B cell (primary cell): Measurements from ENCODE around the gene CMPK2. TPM values are rescaled to one million over a fixed set of nuclear protein-coding genes. Genes with fewer than 3 reads are reported as not detected.

Experiments used
- ATAC-seq: fragments of 200-7000 bp; cut with Tn5 transposase; one replicate; pipeline ENCODE4 v1.10.0; 2021; ENCODE audit warnings: low read depth, mild to moderate bottlenecking, moderate number of reproducible peaks, moderate library complexity
- CTCF ChIA-PET: fragments of 350-600 bp; sonication (Branson Sonifier 250); formaldehyde crosslinking; loops from one replicate; lab custom pipeline; 2021; ENCODE audit warnings: antibody characterized with exemption, inconsistent platforms; lab: Charles Lee
- POLR2A ChIA-PET: fragments of 350-600 bp; sonication (Branson Sonifier 250); formaldehyde crosslinking; loops from one replicate; lab custom pipeline; 2021; ENCODE audit warnings: antibody characterized with exemption; lab: Charles Lee
- DNase-seq: peaks from one replicate; pipeline ENCODE4 v3.0.0; 2013
- H2AFZ ChIP-seq: 2 replicates; pipeline ENCODE4 v1.6.1; 2012; ENCODE audit warnings: mild to moderate bottlenecking, low read depth, low read length; ENCODE audit not compliant: insufficient read depth, poor library complexity, severe bottlenecking
- H3K27ac ChIP-seq, 2 donors: 1 replicate in 1 of 2; 2 replicates in 1 of 2; pipeline ENCODE4 v1.5.1; 2012 to 2013; ENCODE audit warnings: low read length in 2 of 2, mild to moderate bottlenecking in 2 of 2, moderate library complexity in 1 of 2
- H3K27me3 ChIP-seq, 4 experiments: fragments of 200-600 bp in 1 of 4; sonication (generic) in 1 of 4; replicated peaks in 1 of 4; 1 replicate in 2 of 4; 2 replicates in 2 of 4; pipeline versions ENCODE4 v1.6.1 to v1.7.0; 2013 to 2016; ENCODE audit warnings: low read length in 3 of 4, mild to moderate bottlenecking in 2 of 4, mixed read lengths in 1 of 4, moderate library complexity in 1 of 4; ENCODE audit not compliant: insufficient read depth in 4 of 4, control insufficient read depth in 3 of 4; ENCODE audit errors: control extremely low read depth in 1 of 4
- H3K36me3 ChIP-seq, 2 experiments: replicated peaks in 1 of 2; 1 replicate in 1 of 2; 2 replicates in 1 of 2; pipeline versions ENCODE4 v1.6.1 to v1.7.1; 2013; ENCODE audit warnings: low read length in 1 of 2; ENCODE audit not compliant: insufficient read depth in 2 of 2, control insufficient read depth in 1 of 2; ENCODE audit errors: control extremely low read depth in 1 of 2, extremely low read depth in 1 of 2
- H3K4me1 ChIP-seq, 2 donors: fragments of 200-600 bp in 1 of 2; sonication (generic) in 1 of 2; 1 replicate in 1 of 2; 2 replicates in 1 of 2; pipeline versions ENCODE4 v1.5.1 to v1.6.1; 2013 to 2017; ENCODE audit warnings: low read length in 2 of 2; ENCODE audit not compliant: control insufficient read depth in 2 of 2, insufficient read depth in 2 of 2
- H3K4me2 ChIP-seq: replicated peaks from 2 replicates; pipeline ENCODE3; 2012; ENCODE audit warnings: mild to moderate bottlenecking, low read depth, low read length; ENCODE audit not compliant: poor library complexity, severe bottlenecking
- H3K4me3 ChIP-seq, 5 experiments: fragments of 200-600 bp in 1 of 5; sonication (generic) in 1 of 5; 1 replicate in 3 of 5; 2 replicates in 2 of 5; pipeline versions ENCODE4 v1.5.1 to v1.7.0; 2011 to 2016; ENCODE audit warnings: low read length in 4 of 5, mild to moderate bottlenecking in 4 of 5, low read depth in 2 of 5, control low read depth in 1 of 5, moderate library complexity in 1 of 5; ENCODE audit not compliant: insufficient read depth in 1 of 5; ENCODE audit errors: control extremely low read depth in 1 of 5, extremely low read depth in 1 of 5
- H3K79me2 ChIP-seq: fragments of 200-600 bp; sonication (generic); one replicate; pipeline ENCODE4 v1.6.0; 2016; ENCODE audit warnings: low read length; ENCODE audit not compliant: control insufficient read depth, insufficient read depth
- H3K9ac ChIP-seq: fragments of 200-600 bp; sonication (generic); 2 replicates; pipeline ENCODE4 v1.6.1; 2017; ENCODE audit warnings: mild to moderate bottlenecking, low read length, moderate library complexity
- H3K9me3 ChIP-seq, 3 donors: one replicate each; pipeline versions ENCODE4 v1.6.1 to v1.7.1; 2013; ENCODE audit warnings: low read length in 2 of 3; ENCODE audit not compliant: control insufficient read depth in 2 of 3, insufficient read depth in 1 of 3; ENCODE audit errors: control extremely low read depth in 1 of 3
- H4K20me1 ChIP-seq: 2 replicates; pipeline ENCODE4 v1.6.0; 2012; ENCODE audit warnings: mild to moderate bottlenecking, low read length; ENCODE audit not compliant: insufficient read depth, control insufficient read depth, poor library complexity, severe bottlenecking
- H3K27ac Mint-ChIP-seq: one replicate; pipeline ENCODE4 v1.8.0; 2021; ENCODE audit warnings: mixed read lengths
- H3K27me3 Mint-ChIP-seq: one replicate; pipeline ENCODE4 v1.8.0; 2021; ENCODE audit warnings: mixed read lengths
- H3K4me1 Mint-ChIP-seq: one replicate; pipeline ENCODE4 v1.8.0; 2021; ENCODE audit warnings: mixed read lengths
- H3K4me3 Mint-ChIP-seq: one replicate; pipeline ENCODE4 v1.8.0; 2021; ENCODE audit warnings: mixed read lengths
- H3K9me3 Mint-ChIP-seq: one replicate; pipeline ENCODE4 v1.8.0; 2022; ENCODE audit warnings: mixed read lengths; ENCODE audit not compliant: insufficient read depth
- CTCF ChIP-seq: fragments of 200-600 bp; IDR thresholded peaks from one replicate; pipeline ENCODE4 v1.8.0; 2022; ENCODE audit warnings: antibody characterized with exemption, mild to moderate bottlenecking
- EZH2 ChIP-seq: IDR thresholded peaks from 2 replicates; pipeline ENCODE4 v1.6.1; 2012; ENCODE audit warnings: borderline replicate concordance, low read depth, mild to moderate bottlenecking, moderate library complexity, low read length; ENCODE audit not compliant: insufficient read depth, poor library complexity, severe bottlenecking
- WGBS: methylation state at CpG from one replicate; pipeline ENCODE4 v1.1.5; 2013; ENCODE audit warnings: missing lambda C conversion rate; ENCODE audit not compliant: insufficient coverage; 5-methylcytosine and 5-hydroxymethylcytosine counted together
- intact Hi-C: fragments of 100-400 bp; cut with micrococcal nuclease; formaldehyde crosslinking; loops from one replicate; pipeline ENCODE4 v1.10.0; 2022
- polyA plus RNA-seq: library from polyadenylated mRNA; depleted of rRNA; stranded (reverse); fragments of >200 nt; gene quantifications from 2 replicates; pipeline ENCODE4 v1.2.3, GENCODE V29; 2012
- total RNA-seq, 2 donors: library from RNA; stranded (reverse); fragments of 120-200 nt in 1 of 2; gene quantifications; 1 replicate in 1 of 2; 2 replicates in 1 of 2; pipeline versions ENCODE4 v1.2.3 to v1.2.4, GENCODE V29; 2013 to 2022

The CMPK2 gene
- total and polyA plus RNA-seq, 2 donors (not counting 1 experiment from before 2014, with no cell fraction given), result 1.2 to 2.9 TPM

GRCh38 chr2:6818012-6818411 is 47.7 kb downstream of the CMPK2 start:
- Histone ChIP-seq H3K9me3 (no peaks in the 10 kb centered on the region), H2AFZ (no peak overlapping the region), H3K79me2 (no peaks in the 10 kb centered on the region), H3K4me1 (no peaks in the 10 kb centered on the region), H4K20me1 (no peaks in the 10 kb centered on the region), H3K9ac (no peak overlapping the region), H3K27me3 (peaks cover 0 to 5% (median 0%) of the 10 kb centered on the region in 4 experiments), H3K4me3 (no peak overlapping the region), H3K36me3 (no peaks in the 10 kb centered on the region), H3K27ac (no peak overlapping the region), H3K4me2 (no peak overlapping the region)
- 78% methylated on average over 2 of the region's 5 CpGs for WGBS
- TF ChIP-seq EZH2 (no peak), CTCF (no peak)
- Mint-ChIP-seq H3K4me3 (no peak overlapping the region), H3K27ac (no peak overlapping the region), H3K27me3 (peaks cover 27% of the 10 kb centered on the region), H3K4me1 (peaks cover 3% of the 10 kb centered on the region), H3K9me3 (peaks cover 2% of the 10 kb centered on the region)
- ChIA-PET POLR2A (no interaction called here), CTCF (no interaction called here)
- no peak for DNase-seq
- intact Hi-C loops, result no loop called here
- no peak for ATAC-seq

- H3K27ac Mint-ChIP-seq, result no peak overlapping the region
Measured at GRCh38 chr2:6814869-6815268, 50.8 kb downstream of the CMPK2 start.

More at GRCh38 chr2:6814869-6815268, 50.8 kb downstream of the CMPK2 start:
- ChIA-PET CTCF (no interaction called here), POLR2A (no interaction called here)
- no peaks in the 10 kb centered on the region for H4K20me1 ChIP-seq
- H3K27ac ChIP-seq, result no peak overlapping the region
- peaks cover 0 to 9% (median 2%) of the 10 kb centered on the region in 4 experiments for H3K27me3 ChIP-seq
- H3K79me2 ChIP-seq, result no peaks in the 10 kb centered on the region
- Mint-ChIP-seq H3K4me1 (no peaks in the 10 kb centered on the region), H3K9me3 (peaks cover 2% of the 10 kb centered on the region), H3K27me3 (peaks cover 21% of the 10 kb centered on the region), H3K4me3 (no peak overlapping the region)
- no peak for DNase-seq
- H3K4me2 ChIP-seq, result no peak overlapping the region
- H3K36me3 ChIP-seq, result no peaks in the 10 kb centered on the region
- no peak overlapping the region for H3K9ac ChIP-seq
- no peaks in the 10 kb centered on the region for H3K9me3 ChIP-seq
- H2AFZ ChIP-seq, result no peak overlapping the region
- H3K4me1 ChIP-seq, result no peaks in the 10 kb centered on the region
- 100% methylated on average over 2 of the region's 5 CpGs for WGBS
- intact Hi-C loops, result no loop called here
- ATAC-seq, result no peak
- H3K4me3 ChIP-seq, result no peak overlapping the region
- TF ChIP-seq EZH2 (no peak), CTCF (no peak)
